K562 (cell line): Measurements from ENCODE around the gene NSF. TPM values are rescaled to one million over a fixed set of nuclear protein-coding genes. Genes with fewer than 3 reads are reported as not detected.

Source experiments
- BCLAF1 ChIP-seq, 2 experiments: fragments of 450-650 bp in 1 of 2; IDR thresholded peaks; 2 replicates each; pipeline ENCODE4 v1.6.1; 2011 to 2017; ENCODE audit warnings: low read depth in 2 of 2, antibody characterized with exemption in 1 of 2, borderline replicate concordance in 1 of 2, low read length in 1 of 2, mild to moderate bottlenecking in 1 of 2, mixed read lengths in 1 of 2; ENCODE audit not compliant: control insufficient read depth in 1 of 2
- HDAC8 ChIP-seq: fragments of 450-650 bp; IDR thresholded peaks from 2 replicates; pipeline ENCODE4 v1.6.1; 2016; ENCODE audit warnings: mild to moderate bottlenecking, missing genetic modification characterization, moderate library complexity, missing compliant biosample characterization
- JUND ChIP-seq, 2 experiments: IDR thresholded peaks; 2 replicates in 1 of 2; 3 replicates in 1 of 2; pipeline ENCODE4 v1.6.1; 2011; ENCODE audit warnings: borderline replicate concordance in 2 of 2, low read depth in 2 of 2, low read length in 2 of 2, improper control_type of control experiment in 1 of 2, missing biosample characterization in 1 of 2, missing genetic modification characterization in 1 of 2, missing genetic modification reagents in 1 of 2
- PHB2 ChIP-seq: fragments of 450-650 bp; IDR thresholded peaks from 2 replicates; pipeline ENCODE4 v1.6.1; 2017; ENCODE audit warnings: low read depth
- PPARD ChIP-seq: fragments of 250-450 bp; sonication (Bioruptor Pico); IDR thresholded peaks from 2 replicates; pipeline ENCODE4 v1.8.0; 2022; ENCODE audit warnings: inconsistent platforms, mild to moderate bottlenecking, moderate library complexity
- SOX6 ChIP-seq: fragments of 450-650 bp; IDR thresholded peaks from 2 replicates; pipeline ENCODE4 v1.6.1; 2014; ENCODE audit warnings: mild to moderate bottlenecking
- ZKSCAN3 ChIP-seq: fragments of 250-450 bp; sonication (Bioruptor Pico); IDR thresholded peaks from 2 replicates; pipeline ENCODE4 v1.4.0; 2020
- ZNF583 ChIP-seq: fragments of 250-450 bp; sonication (Bioruptor Pico); IDR thresholded peaks from 2 replicates; pipeline ENCODE4 v1.4.0; 2020
- ZNF592 ChIP-seq: fragments of 450-650 bp; IDR thresholded peaks from 2 replicates; pipeline ENCODE4 v1.6.1; 2017; ENCODE audit warnings: antibody characterized with exemption, mild to moderate bottlenecking
- ZNF707 ChIP-seq: fragments of 250-450 bp; sonication (Bioruptor Pico); conservative IDR thresholded peaks from 2 replicates; pipeline ENCODE4 v1.8.0; 2022; ENCODE audit warnings: inconsistent platforms, mild to moderate bottlenecking, moderate library complexity
- polyA plus RNA-seq, 8 experiments: library from polyadenylated mRNA; depleted of rRNA in 4 of 8; stranded (reverse) in 5 of 8; unstranded in 3 of 8; fragments of >200 nt; fragmentation: Nextera tagmentation in 2 of 8; fragmentation: Illumina TruSeq in 1 of 8; extraction: Ambion mirVana in 2 of 8; extraction: Trizol in 1 of 8; gene quantifications; 2 replicates each; pipeline versions ENCODE4 v1.2.1 to v1.2.3, GENCODE V29; 2011 to 2014; ENCODE audit warnings: inconsistent platforms in 1 of 8, missing spikeins in 1 of 8
- total RNA-seq, 7 experiments: library from RNA; depleted of rRNA in 6 of 7; stranded (reverse); fragments of >200 nt in 6 of 7; fragmentation: Illumina TruSeq in 2 of 7; extraction: Trizol in 2 of 7; gene quantifications; 2 replicates each; pipeline versions ENCODE4 v1.2.1 to v1.2.3, GENCODE V29; 2011 to 2021; ENCODE audit warnings: low replicate concordance in 1 of 7

NSF gene
- total and polyA plus RNA-seq, 9 of the 15 experiments (the other 6 are each of a cell fraction or from before 2014, with no cell fraction given): 16.7 to 39.8 (median 36.7) TPM

- TF ChIP-seq PHB2 (no peak), ZKSCAN3 (CRISPR knock-in tag) (no peak), HDAC8 (tag) (no peak), SOX6 (no peak), PPARD (CRISPR knock-in tag) (no peak), ZNF592 (peak; percentile 67), JUND (IDR thresholded peaks at IDR 0.05; ENCODE audit: borderline replicate concordance, low read depth, low read length) (no peak), JUND (tag; IDR thresholded peaks at IDR 0.05; ENCODE audit: borderline replicate concordance, low read depth, low read length) (0 out of 3 replicates have a peak, but pooled peaks have one; percentile 24), ZNF583 (CRISPR knock-in tag) (no peak), ZNF707 (CRISPR knock-in tag) (no peak), BCLAF1 (IDR thresholded peaks at IDR 0.05; ENCODE audit: borderline replicate concordance in 1 of 2, control insufficient read depth in 1 of 2, low read depth in 2 of 2, low read length in 1 of 2) (no peak)
Measured at GRCh38 chr17:46770818-46771560, 180.5 kb downstream of the NSF start (continued).
